ENCODE data around the gene RFX4.

DNA sequence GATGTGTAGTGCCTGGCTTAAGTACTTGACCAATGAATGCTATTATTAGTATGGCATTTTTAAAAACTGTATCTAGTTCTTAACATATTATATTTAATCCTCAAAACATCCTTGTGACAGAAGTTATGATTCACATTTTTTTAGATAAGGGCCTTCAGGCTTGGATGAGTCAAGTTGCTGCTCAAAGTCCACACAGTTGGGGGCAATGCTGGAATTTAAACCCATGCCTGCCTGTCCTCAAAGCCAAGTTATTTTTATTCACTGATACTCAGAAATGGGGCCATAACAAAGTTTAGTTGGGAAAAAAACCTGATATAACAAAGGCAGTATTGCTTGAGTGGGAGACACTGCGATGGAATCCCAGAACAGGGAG lies 50.6 kb downstream of the RFX4 start:
- TF ChIP-seq, protein P1, sequence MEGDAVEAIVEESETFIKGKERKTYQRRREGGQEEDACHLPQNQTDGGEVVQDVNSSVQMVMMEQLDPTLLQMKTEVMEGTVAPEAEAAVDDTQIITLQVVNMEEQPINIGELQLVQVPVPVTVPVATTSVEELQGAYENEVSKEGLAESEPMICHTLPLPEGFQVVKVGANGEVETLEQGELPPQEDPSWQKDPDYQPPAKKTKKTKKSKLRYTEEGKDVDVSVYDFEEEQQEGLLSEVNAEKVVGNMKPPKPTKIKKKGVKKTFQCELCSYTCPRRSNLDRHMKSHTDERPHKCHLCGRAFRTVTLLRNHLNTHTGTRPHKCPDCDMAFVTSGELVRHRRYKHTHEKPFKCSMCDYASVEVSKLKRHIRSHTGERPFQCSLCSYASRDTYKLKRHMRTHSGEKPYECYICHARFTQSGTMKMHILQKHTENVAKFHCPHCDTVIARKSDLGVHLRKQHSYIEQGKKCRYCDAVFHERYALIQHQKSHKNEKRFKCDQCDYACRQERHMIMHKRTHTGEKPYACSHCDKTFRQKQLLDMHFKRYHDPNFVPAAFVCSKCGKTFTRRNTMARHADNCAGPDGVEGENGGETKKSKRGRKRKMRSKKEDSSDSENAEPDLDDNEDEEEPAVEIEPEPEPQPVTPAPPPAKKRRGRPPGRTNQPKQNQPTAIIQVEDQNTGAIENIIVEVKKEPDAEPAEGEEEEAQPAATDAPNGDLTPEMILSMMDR (optimal IDR thresholded peaks at IDR 0.05 in 1 of 3, IDR thresholded peaks at IDR 0.05 in 1 of 3, conservative IDR thresholded peaks at IDR 0.05 in 1 of 3; ENCODE audit: extremely low read depth in 1 of 3, insufficient read depth in 2 of 3, low read length in 3 of 3), result no peak
- no peak for TF ChIP-seq EZH2 (IDR thresholded peaks at IDR 0.05; ENCODE audit: low read length)

Measured in keratinocyte (primary cell).